Endothelial cell of umbilical vein (primary cell): ENCODE data around the gene MARK1. TPM values are rescaled to one million over a fixed set of nuclear protein-coding genes. Genes with fewer than 3 reads are reported as not detected.

Experiments used
- BruUV-seq: library from RNA; stranded (reverse); fragments of 400-500 nt; replicated peaks from 2 replicates; lab custom pipeline; 2021; lab: Mats Ljungman, UMichigan
- CTCF ChIA-PET: fragments of 300-600, 350-600 bp; sonication (Branson Sonifier 250); formaldehyde crosslinking; loops from one replicate; lab custom pipeline; 2021; ENCODE audit warnings: antibody characterized with exemption, inconsistent platforms; lab: Charles Lee
- POLR2A ChIA-PET: fragments of 300-600, 350-600 bp; sonication (Branson Sonifier 250); formaldehyde crosslinking; loops from one replicate; lab custom pipeline; 2021; ENCODE audit warnings: antibody characterized with exemption, inconsistent platforms; lab: Charles Lee
- DNase-seq: peaks from one replicate; pipeline ENCODE4 v3.0.0-alpha.2; 2011; ENCODE audit warnings: low read depth, low spot score
- FAIRE-seq: peaks from 2 replicates; lab custom pipeline; 2011; peaks lifted over from hg19 to GRCh38; lab: Jason Lieb, UNC
- H2AFZ ChIP-seq: 2 replicates; pipeline ENCODE4 v1.6.0; 2012; ENCODE audit warnings: low read depth, low read length, control low read depth, inconsistent platforms
- H3K27ac ChIP-seq: 2 replicates; pipeline ENCODE4 v1.5.1; 2011; ENCODE audit warnings: low read depth, mild to moderate bottlenecking, control low read depth, low read length, moderate library complexity; ENCODE audit not compliant: insufficient read depth
- H3K27me3 ChIP-seq, 2 experiments: 2 replicates each; pipeline versions ENCODE4 v1.6.0 to v1.6.1; 2011; ENCODE audit warnings: low read length in 2 of 2, mixed read lengths in 1 of 2; ENCODE audit not compliant: control insufficient read depth in 2 of 2, insufficient read depth in 2 of 2
- H3K36me3 ChIP-seq, 2 experiments: 2 replicates in 1 of 2; 3 replicates in 1 of 2; pipeline ENCODE4 v1.5.1; 2011; ENCODE audit warnings: low read length in 2 of 2, mild to moderate bottlenecking in 1 of 2, moderate library complexity in 1 of 2; ENCODE audit not compliant: control insufficient read depth in 2 of 2, insufficient read depth in 2 of 2; ENCODE audit errors: extremely low read depth in 1 of 2
- H3K4me1 ChIP-seq: 3 replicates; pipeline ENCODE4 v1.5.1; 2011; ENCODE audit warnings: mild to moderate bottlenecking, low read length; ENCODE audit not compliant: control insufficient read depth, insufficient read depth; ENCODE audit errors: extremely low read depth
- H3K4me2 ChIP-seq: 2 replicates; pipeline ENCODE4 v1.6.1; 2011; ENCODE audit warnings: low read length, control low read depth, mixed read lengths; ENCODE audit not compliant: insufficient read depth
- H3K4me3 ChIP-seq, 3 experiments: fragments of 200-600 bp in 1 of 3; sonication (generic), shearing (Covaris generic) in 1 of 3; replicated peaks in 1 of 3; 2 replicates each; pipeline ENCODE4 v1.5.1; 2011 to 2016; ENCODE audit warnings: control low read depth in 3 of 3, low read length in 3 of 3, mild to moderate bottlenecking in 2 of 3, inconsistent platforms in 1 of 3, low read depth in 1 of 3, moderate library complexity in 1 of 3; ENCODE audit not compliant: insufficient read depth in 1 of 3
- H3K79me2 ChIP-seq: 2 replicates; pipeline ENCODE4 v1.6.0; 2012; ENCODE audit warnings: low read length, inconsistent platforms; ENCODE audit not compliant: control insufficient read depth, insufficient read depth
- H3K9ac ChIP-seq: replicated peaks from 2 replicates; pipeline ENCODE3; 2011; ENCODE audit warnings: low read length, control low read depth; ENCODE audit not compliant: insufficient read depth; ENCODE audit errors: extremely low read depth
- H3K9me1 ChIP-seq: replicated peaks from 3 replicates; pipeline ENCODE4 v1.6.0; 2011; ENCODE audit warnings: mild to moderate bottlenecking, low read length; ENCODE audit not compliant: control insufficient read depth, insufficient read depth; ENCODE audit errors: extremely low read depth
- H3K9me3 ChIP-seq: replicated peaks from 2 replicates; pipeline ENCODE4 v1.5.1; 2012; ENCODE audit warnings: low read length, inconsistent platforms; ENCODE audit not compliant: control insufficient read depth, insufficient read depth
- H4K20me1 ChIP-seq: replicated peaks from 2 replicates; pipeline ENCODE3; 2011; ENCODE audit warnings: mild to moderate bottlenecking, low read length; ENCODE audit not compliant: control insufficient read depth, insufficient read depth; ENCODE audit errors: extremely low read depth
- EZH2 ChIP-seq: IDR thresholded peaks from 2 replicates; pipeline ENCODE4 v1.6.1; 2012; ENCODE audit warnings: borderline replicate concordance, low read depth, mild to moderate bottlenecking, moderate library complexity, low read length, inconsistent platforms; ENCODE audit not compliant: severe bottlenecking
- FOS ChIP-seq: IDR thresholded peaks from 2 replicates; pipeline ENCODE4 v1.6.1; 2011; ENCODE audit warnings: mild to moderate bottlenecking, low read length, moderate library complexity, borderline replicate concordance; ENCODE audit not compliant: insufficient read depth
- GATA2 ChIP-seq: IDR thresholded peaks from 2 replicates; pipeline ENCODE4 v1.7.0; 2011; ENCODE audit warnings: low read depth, mild to moderate bottlenecking, moderate library complexity, mixed read lengths, low read length; ENCODE audit not compliant: insufficient read length, insufficient read depth
- JUN ChIP-seq: IDR thresholded peaks from 2 replicates; pipeline ENCODE4 v1.6.1; 2011; ENCODE audit warnings: borderline replicate concordance, low read depth; ENCODE audit not compliant: insufficient read length, insufficient read depth
- MYC ChIP-seq: IDR thresholded peaks from one replicate; pipeline ENCODE4 v1.6.1; 2011; ENCODE audit warnings: mild to moderate bottlenecking, low read depth, low read length
- POLR2A ChIP-seq: IDR thresholded peaks from 2 replicates; pipeline ENCODE4 v1.6.1; 2012; ENCODE audit warnings: low read depth, mild to moderate bottlenecking, control low read depth, low read length
- POLR2AphosphoS5 ChIP-seq: IDR thresholded peaks from 2 replicates; pipeline ENCODE4 v1.6.1; 2012; ENCODE audit warnings: low read depth, mild to moderate bottlenecking, control low read depth, low read length, moderate library complexity; ENCODE audit not compliant: insufficient read depth
- dilution Hi-C: fragments of 300-500 bp; cut with MboI; formaldehyde crosslinking; loops from one replicate; pipeline ENCODE4 v1.15.0; 2019; ENCODE audit warnings: low sequenced_read_pairs; ENCODE audit not compliant: extremely low pct_ligation_motif_present
- intact Hi-C: fragments of 100-400 bp; cut with micrococcal nuclease; formaldehyde crosslinking; loops from one replicate; pipeline ENCODE4 v1.10.0; 2022
- polyA plus RNA-seq, 4 experiments: library from polyadenylated mRNA; depleted of rRNA in 3 of 4; stranded (reverse) in 3 of 4; unstranded in 1 of 4; fragments of >200 nt; gene quantifications; 2 replicates each; pipeline versions ENCODE4 v1.2.1 to v1.2.3, GENCODE V29; 2011 to 2012; ENCODE audit warnings: missing spikeins in 1 of 4
- total RNA-seq: library from RNA; stranded (reverse); gene quantifications from 2 replicates; pipeline ENCODE4 v1.2.3, GENCODE V29; 2021
- TF ChIP-seq, protein P1 (sequence below): IDR thresholded peaks from 2 replicates; pipeline ENCODE4 v1.6.1; 2011; ENCODE audit not compliant: insufficient read depth, insufficient read length
- TF ChIP-seq, protein P2 (sequence below), 2 donors: IDR thresholded peaks; 1 replicate in 1 of 2; 2 replicates in 1 of 2; pipeline ENCODE4 v1.5.1; 2011; ENCODE audit warnings: low read length in 2 of 2, mild to moderate bottlenecking in 2 of 2, moderate library complexity in 2 of 2, control low read depth in 1 of 2, inconsistent platforms in 1 of 2, low read depth in 1 of 2; ENCODE audit not compliant: insufficient read depth in 1 of 2; ENCODE audit errors: extremely low read depth in 1 of 2

MARK1 gene
- total and polyA plus RNA-seq, 2 donors (not counting 3 experiments of a cell fraction or from before 2014, with no cell fraction given) = 1.2 to 5.5 TPM

DNA sequence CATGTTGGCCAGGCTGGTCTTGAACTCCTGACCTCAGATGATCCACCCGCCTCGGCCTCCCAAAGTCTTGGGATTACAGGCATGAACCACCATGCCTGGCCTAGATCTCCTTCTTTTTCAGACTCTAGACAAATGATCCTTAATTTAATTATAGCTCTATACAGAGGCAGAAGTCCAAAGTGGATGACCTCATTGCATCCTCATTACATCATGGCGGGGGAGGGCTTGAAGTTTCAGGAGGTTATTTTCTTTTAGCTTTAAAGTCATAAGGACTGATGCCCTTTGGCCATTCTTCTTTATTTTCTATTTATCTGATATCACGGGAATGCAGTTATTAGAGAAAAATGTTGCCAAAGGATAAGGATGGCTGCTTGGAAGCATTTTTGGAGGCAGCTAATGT is 14.1 kb upstream of the MARK1 start:
- Histone ChIP-seq H3K9ac (no peak overlapping the region), H2AFZ (no peak overlapping the region), H3K4me1 (no peaks in the 10 kb centered on the region), H3K27ac (no peak overlapping the region), H3K9me3 (no peaks in the 10 kb centered on the region), H3K79me2 (no peaks in the 10 kb centered on the region), H3K4me2 (no peak overlapping the region), H3K27me3 (peaks cover 3 to 4% of the 10 kb centered on the region in 2 experiments), H3K9me1 (no peaks in the 10 kb centered on the region), H3K4me3 (no peak overlapping the region), H3K36me3 (no peaks in the 10 kb centered on the region), H4K20me1 (no peaks in the 10 kb centered on the region)
- POLR2A ChIA-PET = no interaction called here
- CTCF ChIA-PET = interaction anchor here (1.4 kb wide), 1 partner anchor 218 kb away, joined by 6 read pairs; no protein-coding TSS in a partner anchor
- BruUV-seq = no TSS peak
- intact Hi-C loops (no loop called here), dilution Hi-C loops (no loop called here)
- FAIRE-seq (no peak), DNase-seq (no peak)
- TF ChIP-seq FOS (no peak), EZH2 (no peak), POLR2AphosphoS5 (no peak), JUN (no peak), MYC (no peak), POLR2A (no peak), GATA2 (no peak)
- TF ChIP-seq, protein P1, sequence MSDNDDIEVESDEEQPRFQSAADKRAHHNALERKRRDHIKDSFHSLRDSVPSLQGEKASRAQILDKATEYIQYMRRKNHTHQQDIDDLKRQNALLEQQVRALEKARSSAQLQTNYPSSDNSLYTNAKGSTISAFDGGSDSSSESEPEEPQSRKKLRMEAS = no peak
- TF ChIP-seq, protein P2, sequence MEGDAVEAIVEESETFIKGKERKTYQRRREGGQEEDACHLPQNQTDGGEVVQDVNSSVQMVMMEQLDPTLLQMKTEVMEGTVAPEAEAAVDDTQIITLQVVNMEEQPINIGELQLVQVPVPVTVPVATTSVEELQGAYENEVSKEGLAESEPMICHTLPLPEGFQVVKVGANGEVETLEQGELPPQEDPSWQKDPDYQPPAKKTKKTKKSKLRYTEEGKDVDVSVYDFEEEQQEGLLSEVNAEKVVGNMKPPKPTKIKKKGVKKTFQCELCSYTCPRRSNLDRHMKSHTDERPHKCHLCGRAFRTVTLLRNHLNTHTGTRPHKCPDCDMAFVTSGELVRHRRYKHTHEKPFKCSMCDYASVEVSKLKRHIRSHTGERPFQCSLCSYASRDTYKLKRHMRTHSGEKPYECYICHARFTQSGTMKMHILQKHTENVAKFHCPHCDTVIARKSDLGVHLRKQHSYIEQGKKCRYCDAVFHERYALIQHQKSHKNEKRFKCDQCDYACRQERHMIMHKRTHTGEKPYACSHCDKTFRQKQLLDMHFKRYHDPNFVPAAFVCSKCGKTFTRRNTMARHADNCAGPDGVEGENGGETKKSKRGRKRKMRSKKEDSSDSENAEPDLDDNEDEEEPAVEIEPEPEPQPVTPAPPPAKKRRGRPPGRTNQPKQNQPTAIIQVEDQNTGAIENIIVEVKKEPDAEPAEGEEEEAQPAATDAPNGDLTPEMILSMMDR (IDR thresholded peaks at IDR 0.05; ENCODE audit: extremely low read depth in 1 of 2, insufficient read depth in 1 of 2, low read depth in 1 of 2, low read length in 2 of 2) = no peak
